Hepatic stellate cell (primary cell): ENCODE data around the gene ZP1.

Source experiments
- DNase-seq: peaks from one replicate; pipeline ENCODE4 v3.0.0; 2011; ENCODE audit warnings: low spot score

The ZP1 gene

DNA sequence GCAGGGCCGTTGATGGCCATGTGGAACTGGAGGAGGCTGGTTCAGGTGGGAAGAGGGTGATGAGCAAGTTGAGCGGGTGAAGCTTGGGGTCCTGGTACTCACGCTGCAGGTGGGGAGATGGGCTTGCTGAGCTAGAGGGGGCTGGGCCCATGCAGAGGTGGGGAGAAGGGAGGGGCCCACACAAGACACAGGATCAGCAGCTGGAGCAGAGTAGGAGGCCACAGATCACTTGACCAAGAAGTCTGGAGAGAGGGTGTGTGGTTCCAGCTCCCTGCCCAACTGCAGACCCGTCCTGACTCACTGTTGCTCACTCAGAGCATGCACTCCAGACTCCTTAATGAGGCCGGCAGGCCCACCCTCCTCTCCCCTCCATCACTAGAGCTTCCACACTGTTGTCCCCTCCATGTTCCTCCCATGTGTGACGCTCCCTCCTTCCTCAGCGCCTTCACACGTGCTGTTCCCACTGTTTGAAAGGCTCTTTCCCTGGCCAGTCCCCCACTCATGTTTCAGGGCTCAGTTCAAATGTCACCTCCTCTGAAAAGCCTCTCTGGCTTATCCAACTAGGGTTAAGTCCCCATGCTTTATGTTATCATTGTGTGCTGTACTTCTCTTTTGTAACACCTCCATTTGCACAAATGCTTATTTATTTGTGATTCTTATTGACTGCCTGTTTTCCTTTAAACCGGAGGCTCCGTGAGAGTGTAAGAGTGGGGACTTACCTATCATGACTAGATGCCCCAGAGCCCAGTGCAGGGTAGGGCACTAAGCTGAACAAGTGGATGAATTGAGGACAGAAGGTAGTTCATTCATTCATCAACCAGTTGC is 23.1 kb upstream of the ZP1 start:
- peak; percentile 47 for DNase-seq

GRCh38 chr11:60844870-60845221 is 22.5 kb upstream of the ZP1 start:
- DNase-seq, result no peak

DNA sequence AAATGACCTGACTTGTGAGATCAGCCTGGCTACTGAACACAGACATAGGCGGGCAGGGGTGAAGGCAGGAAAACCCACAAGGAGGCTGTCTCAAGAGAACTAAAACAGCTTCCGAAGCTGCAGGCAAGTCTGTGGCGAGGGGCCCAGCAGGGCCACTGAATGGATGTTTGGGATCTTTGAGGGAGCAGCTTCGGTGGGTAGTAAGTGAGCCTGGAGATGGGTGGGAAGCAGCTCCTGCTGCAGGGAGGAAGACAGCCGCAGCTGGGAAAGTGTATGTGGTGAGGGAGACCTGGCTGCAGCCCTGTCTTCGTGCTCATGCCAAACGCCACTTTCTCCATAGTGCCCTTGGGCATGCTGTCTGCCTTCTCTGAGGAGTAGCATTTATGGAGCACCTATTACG is 22.0 kb upstream of the ZP1 start:
- DNase-seq, result no peak

- no peak for DNase-seq
Measured at GRCh38 chr11:60847281-60847680, 20.1 kb upstream of the ZP1 start.

DNA sequence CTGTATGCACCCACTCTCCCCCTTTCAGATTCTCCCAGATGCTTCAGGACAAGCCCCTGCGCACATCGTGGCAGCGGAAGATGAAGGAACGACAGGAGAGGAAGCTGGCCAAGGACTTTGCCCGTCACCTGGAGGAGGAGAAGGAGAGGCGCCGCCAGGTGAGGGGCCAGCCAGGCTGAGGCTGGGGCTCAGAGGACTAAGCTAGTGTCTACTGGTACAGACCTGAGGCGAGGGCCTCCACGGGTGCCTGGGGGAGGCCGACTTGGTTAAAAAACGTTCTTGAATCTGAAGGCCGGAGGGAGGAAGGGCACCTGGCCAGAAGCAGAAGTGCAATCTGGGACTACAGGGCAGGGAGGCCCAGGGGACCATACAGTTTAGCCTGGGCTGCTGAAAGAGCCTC is 19.4 kb upstream of the ZP1 start:
- DNase-seq, result no peak

DNA sequence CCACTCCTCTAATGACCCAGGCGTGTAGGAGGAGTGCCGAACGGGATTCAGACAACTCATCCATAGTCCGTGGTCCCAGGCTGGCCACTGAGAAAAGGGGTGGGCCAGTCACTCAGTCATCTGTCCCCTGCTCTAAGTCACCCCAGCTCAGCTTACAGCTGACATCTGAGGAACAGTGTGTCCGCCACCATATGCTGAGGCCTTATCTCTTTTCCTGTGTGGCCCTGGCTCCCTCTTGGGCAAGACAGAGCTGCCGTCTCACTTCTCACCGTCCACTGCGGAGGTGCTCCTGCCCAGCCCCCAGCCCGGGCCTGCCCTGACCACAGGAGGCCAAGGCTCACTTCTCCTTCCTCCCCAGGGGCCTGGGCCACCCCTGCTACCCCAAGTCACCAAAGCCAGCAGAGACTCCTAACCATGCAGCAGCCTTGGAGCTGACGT is 18.6 kb upstream of the ZP1 start:
- DNase-seq, result no peak

- no peak for DNase-seq
Measured at GRCh38 chr11:60849641-60850520, 17.5 kb upstream of the ZP1 start.

DNA sequence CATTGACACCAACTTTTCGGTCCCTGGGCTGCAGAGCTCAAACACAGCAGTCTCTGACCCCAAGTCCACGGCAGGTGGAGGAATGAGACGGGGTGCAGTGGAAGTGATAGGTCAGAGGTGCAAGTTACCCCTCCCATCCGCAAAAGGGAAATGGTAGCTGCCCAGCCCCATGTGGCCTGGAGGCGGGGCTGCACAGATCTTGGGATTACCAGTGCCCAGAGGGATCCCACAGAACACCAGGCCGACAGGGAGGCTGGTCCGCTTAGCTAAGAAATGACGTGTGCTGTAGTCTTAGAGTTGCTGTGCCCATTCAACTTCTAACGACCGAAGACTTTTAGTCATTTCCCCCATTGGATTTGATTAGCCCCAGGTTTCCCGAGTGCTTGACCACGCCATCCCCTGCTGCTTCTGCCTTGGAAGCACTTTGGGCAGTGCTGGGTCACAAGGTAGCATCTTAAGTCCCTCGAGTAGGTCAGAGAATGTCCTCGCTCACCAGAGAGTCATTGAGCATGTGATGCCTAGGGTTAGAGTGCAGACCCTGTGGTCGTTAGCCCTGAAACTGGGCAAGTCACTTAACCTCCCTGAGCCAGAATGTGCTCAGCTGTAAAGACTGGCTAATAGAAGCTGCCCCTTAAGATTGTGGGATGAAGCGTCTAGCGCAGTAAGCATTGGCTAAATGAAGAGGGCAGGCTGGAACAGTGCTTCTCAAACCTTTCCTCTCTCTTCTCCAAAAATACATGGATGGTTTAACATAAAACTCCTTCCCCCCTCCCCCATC is 15.8 kb upstream of the ZP1 start:
- no peak for DNase-seq

DNA sequence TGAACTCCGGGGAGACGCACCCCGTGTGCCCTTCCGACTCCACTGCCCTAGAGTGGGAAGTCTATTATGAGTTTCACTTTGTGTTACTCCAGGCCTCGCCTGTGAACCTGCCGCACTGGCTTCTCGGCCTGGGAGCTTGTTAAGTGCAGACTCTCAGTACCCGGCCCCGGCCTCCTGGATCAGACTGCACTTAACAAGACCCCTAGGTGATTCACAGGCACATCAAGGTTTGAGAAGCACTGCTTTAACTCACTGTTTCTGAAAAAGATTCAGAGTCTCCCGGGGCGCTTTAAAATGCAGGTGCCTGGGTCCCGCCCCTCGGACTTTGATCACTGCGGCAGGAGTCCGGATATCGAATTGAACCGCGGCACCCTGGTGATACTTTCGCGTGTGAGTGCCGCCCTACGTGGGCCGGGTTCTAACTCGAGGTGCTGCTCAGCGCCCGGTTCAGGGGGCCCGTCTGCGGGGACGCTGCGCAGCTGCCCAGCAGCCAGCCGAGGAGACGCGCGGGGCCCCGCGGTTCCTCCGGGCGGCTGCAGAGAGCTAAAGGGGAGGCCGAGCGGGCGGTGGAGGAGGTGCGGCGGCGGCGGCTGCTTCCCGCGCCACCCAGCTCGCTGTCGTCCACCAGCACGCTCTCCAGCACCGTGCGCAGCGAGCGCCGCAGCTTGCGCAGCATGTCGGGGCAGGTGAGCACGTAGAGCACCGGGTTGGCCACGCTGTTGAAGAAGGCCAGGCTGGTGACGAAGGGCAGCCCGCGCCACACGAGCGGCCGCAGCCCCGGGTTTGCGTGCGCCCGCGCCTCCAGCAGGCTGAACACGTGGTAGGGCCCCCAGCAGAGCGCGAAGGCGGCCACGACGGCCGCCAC is 15.0 kb upstream of the ZP1 start:
- no peak for DNase-seq

GRCh38 chr11:60852982-60853950 is 14.1 kb upstream of the ZP1 start:
- no peak for DNase-seq

- no peak for DNase-seq
Measured at GRCh38 chr11:60854140-60854846, 13.0 kb upstream of the ZP1 start.

GRCh38 chr11:60854847-60855725 is 12.3 kb upstream of the ZP1 start:
- DNase-seq, result no peak

DNA sequence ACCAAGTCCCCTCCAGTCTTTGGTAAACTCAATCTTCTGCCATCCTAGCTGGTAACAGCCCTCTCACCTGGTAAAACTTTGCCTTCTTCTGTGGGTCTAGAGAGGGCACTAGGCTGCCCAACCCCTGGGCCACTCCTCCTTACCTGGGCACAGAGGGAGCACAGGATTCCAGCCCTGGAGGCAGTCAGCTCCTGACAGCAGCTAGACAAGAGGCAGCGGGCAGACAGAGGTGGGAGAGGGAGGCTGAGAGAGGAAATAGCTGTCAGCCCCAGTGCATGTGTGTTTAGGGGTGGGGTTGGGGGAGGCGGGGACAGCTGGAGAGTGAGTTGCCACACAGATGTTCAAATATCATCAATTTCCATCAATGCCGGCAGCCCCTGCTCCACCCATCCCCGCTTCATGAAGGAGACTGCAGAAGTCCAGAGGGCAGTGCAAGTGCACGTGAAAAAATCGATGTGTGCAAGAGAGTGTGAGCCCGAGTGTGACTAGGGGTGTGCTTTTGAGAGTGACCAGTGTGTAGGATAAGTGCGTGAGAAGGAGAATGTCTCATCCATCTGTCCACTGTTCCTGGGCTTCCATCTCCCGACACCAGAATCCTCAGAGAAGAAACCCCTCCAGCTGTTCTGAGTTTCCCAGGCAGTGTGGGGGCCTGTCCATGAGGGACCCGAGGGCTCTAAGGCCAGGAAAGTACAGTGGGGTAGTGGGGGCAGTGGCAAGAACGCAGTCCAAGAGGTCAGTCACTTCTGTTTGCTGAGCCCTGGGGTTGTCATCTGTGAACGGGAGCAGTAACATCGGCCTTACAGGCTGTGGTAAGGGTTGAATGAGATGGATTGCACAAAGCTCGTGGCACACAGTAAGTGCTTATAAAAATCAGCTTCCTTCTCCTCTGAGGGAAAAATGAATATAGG is 11.4 kb upstream of the ZP1 start, which contains the start of gene PTGDR2:
TSS of gene PTGDR2 (minus strand) at position 225 of the 908 bp plus-strand sequence. CDS start 2,228 bp downstream, outside the sequence.
- DNase-seq, result no peak

DNA sequence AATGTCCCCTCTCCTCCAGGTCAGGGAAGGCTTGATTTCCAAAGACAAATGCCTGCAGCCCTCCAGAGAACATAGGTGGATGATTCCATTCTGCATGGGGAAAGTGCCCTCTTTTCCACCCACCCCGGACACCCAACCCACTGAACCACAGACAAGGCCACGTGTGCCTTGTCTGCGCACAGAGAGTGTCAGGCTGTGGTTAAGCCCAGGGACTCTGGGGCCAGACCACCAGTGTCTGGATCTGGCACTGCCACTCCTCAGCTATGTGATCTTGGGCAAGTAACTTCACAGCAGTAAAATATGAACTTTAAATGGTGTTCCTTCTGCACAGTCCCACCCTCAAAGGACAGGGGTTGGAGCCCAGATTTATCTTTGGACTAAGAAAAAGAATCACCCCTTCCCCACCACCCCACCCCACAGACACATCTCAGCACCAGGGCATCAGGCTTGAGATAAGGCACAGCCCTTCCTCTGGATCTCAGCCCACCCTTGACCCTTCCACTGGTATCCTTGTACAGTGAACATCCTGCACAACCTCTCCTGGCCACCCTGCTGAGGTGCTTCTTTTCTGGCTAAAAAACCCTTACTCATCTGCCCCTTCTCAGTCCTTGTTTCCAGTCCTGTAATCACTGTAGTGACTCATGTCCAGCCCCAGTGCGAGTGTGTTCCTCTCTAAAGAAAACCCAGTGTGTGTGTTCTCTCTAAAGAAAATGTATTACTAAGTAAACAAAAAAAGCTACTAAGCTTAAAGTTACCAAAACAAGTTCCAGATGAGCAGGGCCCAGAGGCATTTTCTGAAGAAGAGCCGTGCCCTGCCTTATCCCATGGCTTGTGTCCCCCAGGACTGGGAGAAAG is 9.7 kb upstream of the ZP1 start:
- peak; percentile 51 for DNase-seq

DNA sequence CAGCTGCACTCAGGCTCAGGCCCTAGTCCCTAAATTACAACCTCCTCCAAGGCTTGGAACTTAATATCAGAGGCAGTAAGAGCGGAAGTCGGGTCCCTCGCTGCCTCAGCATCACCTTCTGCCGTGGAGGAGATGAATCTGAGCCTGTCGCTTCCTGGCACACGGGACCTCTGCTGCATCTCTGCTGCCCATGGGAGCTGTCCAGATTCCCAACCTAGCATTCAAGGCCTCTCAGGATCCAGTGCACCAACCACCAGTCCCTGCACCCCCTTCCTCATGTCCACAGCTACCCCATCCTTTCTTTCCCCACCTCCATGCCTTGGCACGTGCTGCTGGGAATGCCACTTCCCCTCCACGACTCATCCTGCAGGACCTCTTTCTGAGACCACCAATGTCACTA is 9.1 kb upstream of the ZP1 start:
- no peak for DNase-seq

- no peak for DNase-seq
Measured at GRCh38 chr11:60858731-60859464, 8.4 kb upstream of the ZP1 start.
